Measurements from ENCODE around the gene GNB1. TPM values are rescaled to one million over a fixed set of nuclear protein-coding genes. Genes with fewer than 3 reads are reported as not detected.

The GNB1 gene
- total RNA-seq, 1 donor from 2014 or later, result 148 TPM

GRCh38 chr1:1737675-1738590 is 153.0 kb downstream of the GNB1 start:
- peak; percentile 33 for ATAC-seq

Other genes with a start within 250 kb of the GNB1 start
- 10.9 TPM for gene CDK11B, start 232.1 kb downstream of the GNB1 start, total RNA-seq
- gene SLC35E2B, start 198.3 kb downstream of the GNB1 start, total RNA-seq, result 17.4 TPM
- 15.7 TPM for gene CDK11A, start 166.7 kb downstream of the GNB1 start, total RNA-seq
- gene NADK, start 112.6 kb downstream of the GNB1 start, total RNA-seq, result 31.8 TPM
- 0.20 TPM for gene CALML6, start 24.2 kb upstream of the GNB1 start, total RNA-seq
- 0.32 TPM for gene TMEM52, start 28.2 kb upstream of the GNB1 start, total RNA-seq
- not detected for gene CFAP74, start 112.7 kb upstream of the GNB1 start, total RNA-seq
- gene GABRD, start 128.3 kb upstream of the GNB1 start, total RNA-seq, result 0.36 TPM
- gene PRKCZ, start 159.3 kb upstream of the GNB1 start, total RNA-seq, result 21.3 TPM

Data from esophagus mucosa (tissue), 1 donor.